Activated T-cell treated with anti-CD3 and anti-CD28 coated beads, Interleukin-2, amount 50 U/mL, for 24 hours (primary cell): ENCODE data around the gene RALB.
"Not testable (repeated sequence)": the region's sequence is repeated elsewhere in the genome, so short reads cannot be mapped to it uniquely, and the experiment has no call there.

Source experiments
- DNase-seq: peaks from one replicate; pipeline ENCODE4 v3.0.0-alpha.2; 2020
- H3K27ac Mint-ChIP-seq: 2 replicates; pipeline ENCODE4 v1.8.0; 2020; ENCODE audit warnings: mild to moderate bottlenecking, mixed read lengths
- H3K27me3 Mint-ChIP-seq: 2 replicates; pipeline ENCODE4 v1.8.0; 2020; ENCODE audit warnings: mixed read lengths
- H3K36me3 Mint-ChIP-seq: 2 replicates; pipeline ENCODE4 v1.8.0; 2020; ENCODE audit warnings: low read depth, mixed read lengths
- H3K4me1 Mint-ChIP-seq: 2 replicates; pipeline ENCODE4 v1.8.0; 2020; ENCODE audit warnings: low read depth, mixed read lengths
- H3K4me3 Mint-ChIP-seq: 2 replicates; pipeline ENCODE4 v1.8.0; 2020; ENCODE audit warnings: mild to moderate bottlenecking, moderate library complexity, mixed read lengths
- H3K9me3 Mint-ChIP-seq: 2 replicates; pipeline ENCODE4 v1.8.0; 2020; ENCODE audit warnings: mixed read lengths

Gene RALB

DNA sequence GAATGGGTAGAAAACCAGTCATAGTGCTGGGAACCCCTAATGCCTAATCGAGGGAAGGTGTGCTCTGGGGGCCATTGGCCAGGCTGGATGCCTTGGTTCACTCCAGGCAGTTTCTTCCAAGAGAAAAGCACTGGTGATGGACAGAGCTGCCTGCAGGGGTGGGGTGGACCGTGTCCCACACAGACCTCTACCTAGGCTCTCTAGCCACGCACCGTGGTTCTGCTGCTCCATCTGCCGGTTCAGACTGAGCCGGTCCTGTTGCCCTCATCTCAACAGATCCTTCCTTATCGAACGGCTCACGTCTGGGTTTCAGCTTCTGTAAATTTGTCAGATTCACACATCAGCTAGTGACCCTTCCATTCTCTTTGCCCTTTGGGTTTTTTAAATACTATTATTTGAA is 46.4 kb downstream of the RALB start:
- Mint-ChIP-seq H3K36me3 (peaks cover 46% of the 10 kb centered on the region), H3K27ac (no peak overlapping the region), H3K27me3 (no peaks in the 10 kb centered on the region), H3K4me1 (peaks cover 7% of the 10 kb centered on the region), H3K4me3 (no peak overlapping the region), H3K9me3 (no peaks in the 10 kb centered on the region)
- no peak for DNase-seq

DNA sequence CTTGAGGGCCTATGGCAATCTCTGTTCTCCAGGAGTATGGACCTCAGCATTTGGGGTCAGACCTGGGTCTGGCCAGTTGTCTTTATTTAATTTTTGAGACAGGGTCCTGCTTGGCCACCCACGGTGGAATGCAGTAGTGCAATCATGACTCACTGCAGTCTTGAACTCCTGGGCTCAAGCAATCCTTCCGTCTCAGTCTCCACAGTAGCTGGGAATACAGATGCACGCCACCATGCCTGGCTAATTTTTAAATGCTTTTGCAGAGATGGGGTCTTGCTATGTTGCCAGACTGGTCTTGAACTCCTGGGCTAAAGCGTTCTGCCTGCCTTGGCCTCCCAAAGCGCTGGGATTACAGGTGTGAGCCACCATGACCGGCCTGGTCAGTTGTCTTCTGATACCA is 46.9 kb downstream of the RALB start:
- Mint-ChIP-seq H3K36me3 (peaks cover 41% of the 10 kb centered on the region), H3K27me3 (no peaks in the 10 kb centered on the region), H3K4me1 (peaks cover 7% of the 10 kb centered on the region), H3K27ac (no peak overlapping the region), H3K4me3 (no peak overlapping the region), H3K9me3 (no peaks in the 10 kb centered on the region)
- DNase-seq, result no peak

- peaks cover 36% of the 10 kb centered on the region for H3K36me3 Mint-ChIP-seq
- H3K27me3 Mint-ChIP-seq, result no peaks in the 10 kb centered on the region
- no peak for DNase-seq
- H3K27ac Mint-ChIP-seq, result no peak overlapping the region
- H3K9me3 Mint-ChIP-seq, result no peaks in the 10 kb centered on the region
- H3K4me3 Mint-ChIP-seq, result no peak overlapping the region
- peaks cover 7% of the 10 kb centered on the region for H3K4me1 Mint-ChIP-seq
These were observed 47.7 kb downstream of the RALB start for GRCh38 chr2:120300385-120300784.

DNA sequence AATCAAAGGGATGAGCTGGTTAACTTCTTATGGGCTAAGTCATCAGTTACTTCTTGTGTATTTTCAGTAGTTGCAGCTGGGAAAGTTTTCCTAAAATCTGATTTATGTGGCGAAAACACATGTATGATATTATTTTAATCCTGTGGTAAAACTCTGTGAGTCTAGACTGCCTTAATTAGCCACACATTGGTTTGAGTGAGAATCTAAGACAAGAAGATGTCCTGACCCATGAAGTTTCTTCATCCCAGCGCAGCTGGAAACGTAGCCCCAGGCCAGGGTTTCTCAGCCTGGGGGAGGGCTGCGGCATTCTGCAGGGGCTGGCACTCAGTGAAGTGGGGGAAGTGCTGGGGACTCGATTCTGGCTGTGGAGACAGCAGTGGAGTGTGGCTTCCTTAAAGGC is 48.6 kb downstream of the RALB start:
- no peaks in the 10 kb centered on the region for H3K27me3 Mint-ChIP-seq
- H3K4me3 Mint-ChIP-seq, result no peak overlapping the region
- H3K4me1 Mint-ChIP-seq, result peaks cover 7% of the 10 kb centered on the region
- no peak for DNase-seq
- no peaks in the 10 kb centered on the region for H3K9me3 Mint-ChIP-seq
- H3K27ac Mint-ChIP-seq, result no peak overlapping the region
- H3K36me3 Mint-ChIP-seq, result peaks cover 31% of the 10 kb centered on the region

DNA sequence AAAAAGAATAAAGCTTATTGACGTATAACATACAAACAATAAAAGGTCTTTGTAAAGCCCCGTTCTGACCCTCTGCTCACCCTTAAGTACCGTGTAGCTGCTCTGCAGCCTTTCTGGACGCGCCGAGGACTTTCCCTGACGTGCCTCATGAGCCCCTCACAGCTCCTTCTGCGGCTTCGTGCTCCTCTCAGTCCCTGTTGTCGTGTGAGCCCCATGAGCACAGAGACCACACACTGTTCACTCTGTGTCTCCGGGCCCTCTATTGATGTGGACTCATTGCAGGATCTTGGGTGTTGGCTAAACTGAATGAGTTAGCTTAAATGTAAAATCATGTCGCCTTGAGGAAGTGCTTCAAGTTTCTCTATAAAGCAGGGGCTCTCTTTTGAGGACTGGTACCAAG is 49.6 kb downstream of the RALB start:
- no peak for DNase-seq
- Mint-ChIP-seq H3K27ac (no peak overlapping the region), H3K27me3 (no peaks in the 10 kb centered on the region), H3K4me3 (no peak overlapping the region), H3K9me3 (no peaks in the 10 kb centered on the region), H3K4me1 (peaks cover 7% of the 10 kb centered on the region), H3K36me3 (peaks cover 27% of the 10 kb centered on the region)

DNA sequence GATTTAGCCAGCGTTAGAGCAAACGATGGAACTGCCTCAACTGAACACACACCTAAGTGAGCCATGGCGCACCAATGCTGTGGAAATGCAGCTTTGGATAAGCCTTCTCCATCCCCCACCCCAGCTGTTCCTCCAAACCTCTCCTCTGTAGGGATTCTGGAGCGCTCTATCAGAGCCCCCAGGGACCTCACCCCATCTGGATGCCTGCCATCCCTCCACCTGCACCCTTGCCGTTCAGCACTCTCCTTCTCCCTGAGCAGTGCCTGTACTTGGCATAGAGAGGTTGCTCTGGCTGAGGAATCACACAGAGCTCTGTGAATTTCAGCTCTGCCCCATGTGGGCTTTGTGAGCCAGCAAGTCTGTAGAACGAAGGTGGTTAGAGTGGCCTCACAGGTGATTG is 50.5 kb downstream of the RALB start:
- DNase-seq, result no peak
- Mint-ChIP-seq H3K9me3 (no peaks in the 10 kb centered on the region), H3K27me3 (no peaks in the 10 kb centered on the region), H3K4me1 (peaks cover 7% of the 10 kb centered on the region), H3K4me3 (no peak overlapping the region), H3K27ac (no peak overlapping the region), H3K36me3 (peaks cover 23% of the 10 kb centered on the region)

GRCh38 chr2:120305296-120305695 is 52.6 kb downstream of the RALB start:
- DNase-seq, result no peak
- H3K27ac Mint-ChIP-seq, result no peak overlapping the region
- H3K9me3 Mint-ChIP-seq, result no peaks in the 10 kb centered on the region
- peaks cover 9% of the 10 kb centered on the region for H3K4me1 Mint-ChIP-seq
- H3K4me3 Mint-ChIP-seq, result no peak overlapping the region
- H3K36me3 Mint-ChIP-seq, result peaks cover 11% of the 10 kb centered on the region
- no peaks in the 10 kb centered on the region for H3K27me3 Mint-ChIP-seq

GRCh38 chr2:120305937-120306490 is 53.4 kb downstream of the RALB start:
- no peak overlapping the region for H3K4me3 Mint-ChIP-seq
- DNase-seq, result no peak
- no peak overlapping the region for H3K27ac Mint-ChIP-seq

DNA sequence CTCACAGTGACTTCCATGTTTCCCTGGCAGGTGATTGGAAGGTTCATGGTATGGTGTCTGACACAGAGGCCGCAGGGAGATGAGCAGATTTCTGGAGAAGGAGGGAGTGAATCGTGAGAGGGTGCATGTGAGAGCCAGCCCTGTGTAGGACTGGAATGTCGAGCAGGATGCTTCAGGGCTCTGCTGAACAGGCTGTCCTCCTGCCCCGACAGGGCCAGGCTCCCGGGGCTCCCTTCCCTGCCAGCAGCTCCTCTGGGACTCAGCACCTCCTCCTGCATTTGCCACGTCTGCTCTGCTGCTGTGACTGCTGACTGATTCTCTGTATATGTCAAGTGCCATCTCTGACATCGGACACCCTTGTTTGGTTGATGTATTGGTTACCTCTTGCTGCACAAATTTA is 54.8 kb downstream of the RALB start:
- no peak overlapping the region for H3K4me3 Mint-ChIP-seq

More at GRCh38 chr2:120305937-120306490, 53.4 kb downstream of the RALB start:
- Mint-ChIP-seq H3K36me3 (peaks cover 8% of the 10 kb centered on the region), H3K27me3 (no peaks in the 10 kb centered on the region), H3K4me1 (peaks cover 10% of the 10 kb centered on the region), H3K9me3 (no peaks in the 10 kb centered on the region)

GRCh38 chr2:120308038-120308910 is 55.6 kb downstream of the RALB start:
- no peak overlapping the region for H3K4me3 Mint-ChIP-seq
- H3K4me1 Mint-ChIP-seq, result peaks cover 12% of the 10 kb centered on the region
- H3K9me3 Mint-ChIP-seq, result no peaks in the 10 kb centered on the region
- peak; percentile 28 for DNase-seq
- no peaks in the 10 kb centered on the region for H3K27me3 Mint-ChIP-seq
- no peak overlapping the region for H3K27ac Mint-ChIP-seq
- H3K36me3 Mint-ChIP-seq, result no peaks in the 10 kb centered on the region

More for the DNA sequence above, 54.8 kb downstream of the RALB start:
- H3K9me3 Mint-ChIP-seq, result no peaks in the 10 kb centered on the region
- DNase-seq, result no peak
- no peak overlapping the region for H3K27ac Mint-ChIP-seq
- peaks cover 8% of the 10 kb centered on the region for H3K4me1 Mint-ChIP-seq
- peaks cover 2% of the 10 kb centered on the region for H3K36me3 Mint-ChIP-seq
- no peaks in the 10 kb centered on the region for H3K27me3 Mint-ChIP-seq

DNA sequence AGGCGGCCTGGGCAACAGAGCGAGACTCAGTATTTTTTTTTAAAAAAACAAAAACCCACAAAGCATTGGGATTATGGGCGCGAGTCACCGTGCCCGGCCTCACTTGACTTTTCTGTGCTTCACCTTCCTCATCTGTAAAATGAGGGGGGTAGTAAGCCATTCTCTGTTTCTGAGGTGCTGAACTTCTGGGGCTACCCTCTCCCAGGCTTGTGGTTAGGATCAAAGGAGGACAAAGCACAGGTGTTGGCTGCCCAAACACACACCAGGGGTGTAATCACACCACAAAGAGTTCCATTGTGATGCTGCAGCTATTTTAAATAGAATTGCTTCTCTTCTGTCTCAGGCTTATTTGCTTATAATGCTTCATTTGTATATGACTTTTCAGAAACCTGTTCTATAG is 57.5 kb downstream of the RALB start:
- Mint-ChIP-seq H3K27ac (no peak overlapping the region), H3K4me1 (peaks cover 31% of the 10 kb centered on the region), H3K27me3 (no peaks in the 10 kb centered on the region), H3K9me3 (no peaks in the 10 kb centered on the region), H3K36me3 (no peaks in the 10 kb centered on the region), H3K4me3 (no peak overlapping the region)
- no peak for DNase-seq

- H3K27me3 Mint-ChIP-seq, H3K36me3 Mint-ChIP-seq, H3K9me3 Mint-ChIP-seq, H3K4me3 Mint-ChIP-seq, H3K27ac Mint-ChIP-seq, DNase-seq: not testable (repeated sequence)
- peaks cover 32% of the 10 kb centered on the region for H3K4me1 Mint-ChIP-seq
These were observed 58.2 kb downstream of the RALB start for GRCh38 chr2:120310841-120311240.

DNA sequence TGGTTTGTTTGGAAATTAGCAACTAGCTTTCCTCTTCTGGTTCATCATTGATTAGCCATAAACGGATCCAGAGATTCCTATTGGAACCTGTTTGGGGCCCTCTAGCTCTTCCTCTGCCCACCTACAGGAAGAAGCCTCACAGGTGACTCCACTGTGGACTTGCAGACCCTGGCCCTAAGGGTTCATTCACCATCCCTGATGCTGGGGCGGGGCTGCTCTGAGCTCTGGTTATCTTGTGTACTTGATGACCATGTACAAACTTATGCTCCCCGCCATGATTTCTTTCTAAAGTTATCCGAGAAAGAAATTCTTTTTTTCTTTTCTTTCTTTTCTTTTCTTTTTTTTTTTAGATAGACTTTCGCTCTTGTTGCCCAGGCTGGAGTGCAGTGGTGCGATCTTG is 59.4 kb downstream of the RALB start:
- Mint-ChIP-seq H3K9me3 (no peaks in the 10 kb centered on the region), H3K27ac (no peak overlapping the region), H3K36me3 (no peaks in the 10 kb centered on the region), H3K27me3 (no peaks in the 10 kb centered on the region), H3K4me1 (peaks cover 32% of the 10 kb centered on the region), H3K4me3 (no peak overlapping the region)
- DNase-seq, result peak; percentile 23

DNA sequence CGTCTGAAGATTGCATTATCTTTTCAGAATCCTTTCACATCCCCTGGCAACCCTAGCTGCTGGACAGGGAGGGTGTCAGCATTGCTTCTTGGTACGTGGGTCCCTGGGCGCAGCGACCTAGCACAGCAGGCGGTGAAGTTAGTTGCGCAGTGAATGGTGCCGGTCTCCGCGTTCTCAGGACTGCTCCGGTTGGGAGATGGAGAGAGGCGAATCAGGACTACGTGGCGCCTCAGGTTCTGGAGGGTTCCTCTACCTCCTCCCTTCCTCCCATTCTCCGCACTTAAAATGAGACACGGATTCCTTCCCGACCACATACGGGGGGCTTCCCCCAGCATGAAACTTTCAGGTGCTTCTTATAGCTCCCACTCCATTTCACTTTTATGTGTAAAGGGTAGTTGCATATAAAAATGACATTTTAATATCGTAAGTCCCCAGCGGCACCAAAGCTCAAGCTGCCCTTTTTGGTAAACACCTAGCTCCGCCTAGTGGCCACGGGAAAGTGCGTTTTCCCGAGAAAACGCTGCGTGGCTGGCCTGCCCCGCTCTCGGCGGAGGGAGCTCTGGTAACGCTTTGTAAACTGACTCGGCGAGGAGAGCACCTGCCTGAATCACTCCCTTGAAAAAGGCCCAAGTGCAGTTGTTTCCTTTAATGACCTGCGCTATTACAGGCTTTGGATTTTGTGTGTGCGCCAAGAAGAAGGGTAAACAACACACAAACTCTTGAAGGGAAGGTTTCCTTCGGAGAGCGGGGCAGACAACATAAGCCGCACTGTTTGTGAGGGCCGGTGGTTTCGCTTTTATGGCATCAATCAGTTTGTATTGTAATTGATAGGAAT is 60.4 kb downstream of the RALB start:
- Mint-ChIP-seq H3K27ac (peak overlapping the region; percentile 23), H3K4me3 (peak overlapping the region; percentile 74), H3K36me3 (no peaks in the 10 kb centered on the region), H3K4me1 (peaks cover 32% of the 10 kb centered on the region), H3K9me3 (no peaks in the 10 kb centered on the region), H3K27me3 (no peaks in the 10 kb centered on the region)
- DNase-seq, result peak; percentile 86
